GM18867 (cell line): Measurements from ENCODE around the gene AKR7A3.
"Not testable (repeated sequence)": the region's sequence is repeated elsewhere in the genome, so short reads cannot be mapped to it uniquely, and the experiment has no call there.

ENCODE experiments used
- ATAC-seq: cut with Tn5 transposase; IDR thresholded peaks from one replicate; pipeline ENCODE4 v1.9.1; 2021; ENCODE audit warnings: mild to moderate bottlenecking, moderate library complexity; ENCODE audit not compliant: unreplicated experiment

AKR7A3 gene

DNA sequence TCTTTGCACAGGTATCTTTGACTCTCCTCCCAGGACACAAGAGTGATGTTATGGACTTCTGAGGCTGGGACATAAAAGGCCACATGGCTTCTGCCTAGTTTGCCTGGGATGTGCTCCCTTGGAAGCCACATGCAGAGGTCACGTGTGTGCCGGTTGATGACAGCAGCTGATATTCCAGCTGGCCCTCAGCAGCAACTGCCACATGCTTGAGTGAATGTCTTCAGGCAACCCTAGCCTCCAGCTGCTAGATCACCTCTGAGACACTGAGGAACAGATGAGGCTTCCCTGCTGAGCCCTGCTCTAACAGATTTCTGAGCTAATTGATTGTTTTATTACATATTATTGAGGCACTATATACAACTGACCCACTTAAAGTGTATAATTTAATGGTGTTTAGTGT lies 11.6 kb upstream of the AKR7A3 start:
- ATAC-seq: no peak

DNA sequence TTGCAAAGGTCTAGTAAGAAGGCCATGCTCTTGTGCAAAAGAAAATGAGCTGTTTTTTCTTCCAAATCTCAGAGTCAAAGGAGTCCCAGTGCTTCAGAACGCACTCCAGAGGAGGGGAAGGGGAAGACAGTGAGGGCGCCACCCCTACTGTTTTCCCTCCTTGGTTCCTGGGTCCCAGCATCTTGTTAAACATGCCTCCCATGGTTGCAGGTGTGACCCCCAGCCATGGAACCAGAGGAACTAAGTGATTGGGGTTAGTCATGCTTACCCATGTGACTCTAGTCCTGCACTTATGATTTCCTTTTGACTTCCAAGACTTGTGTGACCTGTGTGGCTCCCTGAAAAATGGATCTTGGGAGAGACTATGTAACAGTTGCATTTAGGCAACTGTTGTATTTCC lies 6.1 kb upstream of the AKR7A3 start:
- no peak for ATAC-seq

DNA sequence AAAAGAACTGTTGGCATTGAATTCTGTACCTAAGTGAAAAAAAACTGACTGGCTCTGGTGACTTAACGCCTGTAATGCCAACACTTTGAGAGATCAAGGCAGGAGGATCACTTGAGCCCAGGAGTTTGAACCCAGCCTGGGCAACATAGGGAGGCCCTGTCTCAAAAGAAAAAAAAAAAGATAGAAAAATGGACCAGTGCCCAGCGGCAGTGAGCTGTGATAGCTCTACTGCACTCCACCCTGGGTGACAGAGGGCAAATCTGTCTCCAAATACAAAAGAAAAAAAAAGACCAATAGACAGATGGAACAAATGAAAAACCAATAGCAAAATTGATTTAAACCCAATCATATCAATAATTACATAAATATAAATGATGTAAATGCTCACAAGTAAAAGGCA lies 674 bp upstream of the AKR7A3 start:
- ATAC-seq: no peak

DNA sequence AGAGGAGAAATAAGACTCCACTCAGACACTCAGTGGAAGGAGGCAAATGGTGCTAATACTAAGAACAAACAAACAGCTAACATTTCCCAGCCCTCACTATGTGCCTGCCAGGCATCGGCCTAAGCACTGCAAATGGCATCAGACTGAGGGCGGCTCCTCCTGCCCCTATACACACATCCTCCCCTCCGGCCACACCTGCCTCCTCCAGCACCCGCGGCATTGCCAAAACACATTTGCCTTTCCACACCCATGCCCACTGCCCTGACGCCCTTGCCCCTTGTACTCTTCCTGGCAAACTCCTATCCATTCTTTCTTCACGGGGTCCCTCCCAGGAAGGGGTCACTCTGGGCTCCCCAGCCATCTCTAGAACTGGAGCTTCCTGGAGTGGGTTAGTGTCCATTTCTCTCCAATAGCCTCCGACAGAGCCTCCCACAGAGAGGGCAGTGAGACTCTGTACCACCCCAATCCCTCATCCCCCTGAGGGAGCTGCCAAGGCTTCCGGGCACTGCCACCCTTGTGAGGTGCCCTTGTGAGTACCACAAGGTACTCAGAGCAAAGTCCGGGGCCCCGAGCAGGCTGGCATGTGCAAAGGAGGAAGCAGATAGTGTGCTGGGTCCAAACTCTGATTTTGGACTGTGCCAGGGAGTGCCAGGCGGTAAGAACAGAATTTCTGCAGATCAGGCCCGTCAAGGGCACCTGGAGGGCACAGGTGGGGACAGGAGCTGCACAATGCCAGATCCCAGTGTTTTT lies 959 bp downstream of the AKR7A3 start:
- no peak for ATAC-seq

DNA sequence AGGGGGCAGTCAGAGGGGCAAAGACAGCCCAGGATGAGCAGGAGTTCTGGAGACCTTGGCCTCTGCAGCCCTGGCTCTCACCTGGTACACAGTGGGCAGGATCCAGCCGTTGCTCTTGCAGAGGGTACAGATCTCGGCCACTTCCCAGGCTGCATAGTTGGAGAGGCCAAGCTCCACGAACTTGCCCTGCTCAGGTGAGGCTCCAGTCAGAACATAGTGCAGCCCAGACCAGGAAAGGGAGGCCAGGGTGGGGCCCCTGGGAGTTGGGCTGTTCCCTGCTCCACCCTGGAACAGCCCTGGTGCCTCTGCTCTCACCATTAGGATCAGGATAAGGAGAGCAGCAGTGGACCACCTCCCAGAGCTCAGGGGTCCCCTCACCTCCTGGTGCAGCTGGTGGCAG lies 2.8 kb downstream of the AKR7A3 start:
- ATAC-seq: not testable (repeated sequence)

DNA sequence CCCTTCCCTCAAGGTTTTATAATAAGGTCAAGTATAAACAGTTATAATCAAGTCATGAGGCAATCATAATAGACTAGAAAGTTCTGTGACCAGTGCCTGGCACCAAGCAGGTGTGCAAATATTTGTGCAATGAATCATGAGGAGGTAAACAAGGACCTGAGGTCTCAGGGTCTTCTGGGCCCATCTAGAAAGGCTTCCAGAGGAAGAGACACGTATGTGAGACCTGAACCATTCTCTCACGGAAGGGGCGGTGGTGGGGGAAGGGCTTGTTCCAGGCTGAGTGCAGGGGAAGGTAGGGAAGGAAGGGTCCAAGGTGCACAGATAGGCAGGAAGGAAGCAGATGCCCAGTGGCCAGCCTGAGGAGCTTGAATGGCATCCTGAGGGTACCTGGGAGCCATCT lies 3.2 kb downstream of the AKR7A3 start:
- not testable (repeated sequence) for ATAC-seq

DNA sequence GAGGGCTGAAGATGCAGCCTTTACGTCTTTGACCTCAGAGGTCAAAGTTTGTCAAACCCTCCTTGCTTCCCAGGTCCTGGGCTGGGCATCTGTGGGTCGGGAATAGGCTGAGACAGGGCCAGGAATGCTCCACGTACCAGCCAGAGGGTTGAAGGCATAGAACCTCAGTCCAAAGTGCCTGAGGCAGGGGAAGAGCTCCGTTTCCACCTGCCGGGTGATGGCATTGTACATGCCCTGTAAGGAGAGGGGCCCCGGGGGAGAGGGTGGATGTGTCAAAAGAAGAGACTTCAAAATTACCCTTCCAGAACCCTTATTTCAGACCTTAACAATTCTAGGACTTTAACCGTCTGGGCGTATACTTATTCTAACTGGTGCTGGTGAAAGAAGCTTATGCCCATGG lies 3.7 kb downstream of the AKR7A3 start:
- no peak for ATAC-seq

DNA sequence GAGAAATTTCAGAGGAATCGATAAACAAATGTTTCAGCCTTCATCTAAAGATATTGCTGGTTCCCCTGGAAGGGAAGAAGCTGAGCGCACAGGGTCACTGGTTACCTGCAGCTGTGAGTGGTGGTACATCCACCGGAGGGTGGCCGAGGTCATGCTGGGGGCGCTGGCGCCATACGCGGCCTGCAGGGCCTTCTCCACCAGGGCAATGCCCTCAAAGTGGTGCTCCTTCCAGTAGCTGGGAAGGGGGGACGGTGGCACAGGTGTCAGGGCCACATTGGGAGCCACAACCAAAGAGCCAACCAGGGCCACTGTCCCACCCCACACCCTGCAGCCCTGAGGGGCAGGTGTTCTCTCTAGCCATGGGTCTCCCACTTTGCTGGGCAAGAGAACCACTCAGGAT lies 4.7 kb downstream of the AKR7A3 start:
- ATAC-seq: no peak

DNA sequence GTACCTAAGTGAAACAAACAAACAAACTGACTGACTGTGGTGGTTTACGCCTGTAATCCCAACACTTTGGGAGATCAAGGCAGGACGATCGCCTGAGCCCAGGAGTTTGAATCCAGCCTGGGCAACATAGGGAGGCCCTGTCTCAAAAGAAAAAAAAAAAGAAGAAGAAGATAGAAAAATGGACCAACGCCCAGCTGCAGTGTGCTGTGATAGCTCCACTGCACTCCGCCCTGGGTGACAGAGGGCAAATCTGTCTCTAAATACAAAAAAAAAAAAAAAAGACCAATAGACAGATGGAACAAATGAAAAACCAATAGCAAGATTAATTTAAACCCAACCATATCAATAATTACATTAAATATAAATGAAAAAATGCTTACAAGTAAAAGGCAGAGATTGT lies 13.9 kb downstream of the AKR7A3 start:
- no peak for ATAC-seq

DNA sequence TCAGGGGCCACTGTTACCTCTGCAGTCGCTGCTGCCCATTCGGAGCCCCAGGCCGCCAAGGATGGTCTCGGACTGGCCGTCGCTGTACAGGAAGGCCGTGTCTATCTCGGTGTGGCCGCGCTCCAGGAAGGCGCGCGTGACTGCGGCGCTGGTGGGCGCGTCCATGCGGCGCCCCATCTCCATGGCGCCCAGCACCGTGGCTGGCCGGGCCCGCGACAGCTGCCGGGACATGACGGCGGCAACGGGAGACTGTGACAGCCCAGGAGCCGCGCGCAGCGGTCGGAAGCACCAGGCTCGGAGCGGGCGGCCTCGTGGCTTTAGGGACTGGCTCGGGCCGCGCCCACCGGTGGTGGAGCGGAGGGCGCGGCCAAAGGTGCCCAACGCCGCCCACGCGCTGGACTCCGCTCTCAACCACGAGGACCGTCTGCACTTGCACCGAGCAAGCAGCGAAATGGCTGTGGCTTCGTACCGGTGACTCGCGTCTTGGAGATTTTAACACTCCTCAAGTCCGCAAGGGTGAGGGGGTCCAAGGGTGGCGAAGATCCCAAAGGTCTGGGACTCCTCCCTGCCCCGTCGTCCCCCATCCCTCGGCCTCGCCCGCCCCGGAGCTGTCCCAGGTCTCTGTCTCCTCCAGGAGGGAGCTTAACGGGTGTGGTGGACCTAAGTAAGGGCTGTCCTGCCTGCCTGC lies 14.6 kb downstream of the AKR7A3 start:
- ATAC-seq: not testable (repeated sequence)

DNA sequence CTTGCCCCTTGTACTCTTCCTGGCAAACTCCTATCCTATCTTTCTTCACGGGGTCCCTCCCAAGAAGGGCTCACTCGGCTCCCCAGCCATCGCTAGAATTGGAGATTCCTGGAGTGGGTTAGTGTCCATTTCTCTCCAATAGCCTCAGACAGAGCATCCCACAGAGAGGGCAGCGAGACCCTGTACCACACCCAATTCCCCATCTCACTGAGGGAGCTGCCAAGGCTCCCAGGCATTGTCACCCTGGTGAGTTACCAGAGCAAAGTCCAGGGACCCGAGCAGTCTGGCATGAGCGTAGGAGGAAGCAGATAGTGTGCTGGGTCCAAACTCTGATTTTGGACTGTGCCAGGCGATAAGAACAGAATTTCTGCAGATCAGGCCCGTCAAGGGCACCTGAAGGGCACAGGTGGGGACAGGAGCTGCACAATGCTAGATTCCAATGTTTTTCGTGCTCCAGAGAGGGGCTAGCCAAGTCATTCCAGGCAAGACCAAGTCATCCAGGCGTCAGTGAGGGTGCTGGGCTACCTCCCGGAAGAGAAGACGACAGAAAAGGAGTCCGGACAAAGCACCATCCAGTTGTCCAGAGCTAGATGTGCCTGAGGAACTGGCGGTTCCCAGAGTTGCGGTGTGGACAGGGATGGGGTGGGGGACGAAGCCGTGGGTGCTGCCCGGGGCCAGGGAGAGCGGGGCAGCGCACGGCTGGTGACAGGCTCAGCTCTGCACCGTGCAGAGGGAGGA lies 15.3 kb downstream of the AKR7A3 start:
- ATAC-seq: no peak

DNA sequence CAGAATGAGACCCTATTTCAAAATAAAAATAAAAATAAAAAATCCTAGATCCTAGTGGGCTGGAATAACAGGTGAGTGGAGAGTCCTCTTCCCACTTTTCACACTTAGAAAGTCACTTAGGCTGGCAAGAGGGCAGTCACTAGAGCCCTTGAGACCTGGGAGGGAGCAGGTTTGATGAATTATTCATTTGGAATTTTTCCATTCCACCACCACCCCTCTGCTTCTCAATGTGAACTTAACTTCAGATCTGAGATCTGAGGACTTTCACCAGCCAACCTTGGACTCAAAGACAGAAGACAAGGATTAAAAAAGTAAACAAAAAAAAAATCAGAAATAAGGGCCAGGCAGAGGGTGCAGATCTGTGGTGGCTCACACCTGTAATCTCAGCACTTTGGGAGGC lies 16.5 kb downstream of the AKR7A3 start:
- no peak for ATAC-seq

DNA sequence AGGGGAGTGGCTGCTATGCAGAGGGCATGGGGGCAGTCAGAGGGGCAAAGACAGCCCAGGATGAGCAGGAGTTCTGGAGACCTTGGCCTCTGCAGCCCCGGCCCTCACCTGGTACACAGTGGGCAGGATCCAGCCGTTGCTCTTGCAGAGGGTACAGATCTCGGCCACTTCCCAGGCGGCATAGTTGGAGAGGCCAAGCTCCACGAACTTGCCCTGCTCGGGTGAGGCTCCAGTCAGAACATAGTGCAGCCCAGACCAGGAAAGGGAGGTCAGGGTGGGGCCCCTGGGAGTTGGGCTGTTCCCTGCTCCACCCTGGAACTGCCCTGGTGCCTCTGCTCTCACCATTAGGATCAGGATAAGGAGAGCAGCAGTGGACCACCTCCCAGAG lies 18.2 kb downstream of the AKR7A3 start:
- ATAC-seq: not testable (repeated sequence)

DNA sequence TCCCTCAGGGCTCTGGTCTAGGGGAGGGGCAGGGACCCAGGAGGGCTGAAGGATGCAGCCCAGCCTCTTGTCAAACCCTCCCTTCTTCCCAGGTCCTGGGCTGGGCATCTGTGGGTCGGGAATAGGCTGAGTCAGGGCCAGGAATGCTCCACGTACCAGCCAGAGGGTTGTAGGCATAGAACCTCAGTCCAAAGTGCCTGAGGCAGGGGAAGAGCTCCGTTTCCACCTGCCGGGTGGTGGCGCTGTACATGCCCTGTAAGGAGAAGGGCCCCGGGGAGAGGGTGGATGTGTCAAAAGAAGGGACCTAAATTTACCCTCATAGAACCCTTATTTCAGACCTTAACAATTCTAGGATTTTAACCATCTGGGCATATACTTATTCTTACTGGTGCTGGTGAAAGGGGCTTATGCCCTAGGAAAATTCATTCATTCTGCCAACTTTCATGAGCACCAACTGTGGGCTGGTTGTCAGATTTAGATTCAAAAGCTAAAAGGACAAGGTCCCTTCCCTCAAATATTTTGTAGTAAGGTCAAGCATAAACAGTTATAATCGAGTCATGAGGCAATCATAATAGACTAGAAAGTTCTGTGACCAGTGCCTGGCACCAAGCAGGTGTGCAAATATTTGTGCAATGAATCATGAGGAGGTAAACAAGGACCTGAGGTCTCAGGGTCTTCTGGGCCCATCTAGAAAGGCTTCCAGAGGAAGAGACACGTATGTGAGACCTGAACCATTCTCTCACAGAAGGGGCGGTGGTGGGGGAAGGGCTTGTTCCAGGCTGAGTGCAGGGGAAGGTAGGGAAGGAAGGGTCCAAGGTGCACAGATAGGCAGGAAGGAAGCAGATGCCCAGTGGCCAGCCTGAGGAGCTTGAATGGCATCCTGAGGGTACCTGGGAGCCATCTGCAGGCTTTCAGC lies 18.9 kb downstream of the AKR7A3 start:
- not testable (repeated sequence) for ATAC-seq

DNA sequence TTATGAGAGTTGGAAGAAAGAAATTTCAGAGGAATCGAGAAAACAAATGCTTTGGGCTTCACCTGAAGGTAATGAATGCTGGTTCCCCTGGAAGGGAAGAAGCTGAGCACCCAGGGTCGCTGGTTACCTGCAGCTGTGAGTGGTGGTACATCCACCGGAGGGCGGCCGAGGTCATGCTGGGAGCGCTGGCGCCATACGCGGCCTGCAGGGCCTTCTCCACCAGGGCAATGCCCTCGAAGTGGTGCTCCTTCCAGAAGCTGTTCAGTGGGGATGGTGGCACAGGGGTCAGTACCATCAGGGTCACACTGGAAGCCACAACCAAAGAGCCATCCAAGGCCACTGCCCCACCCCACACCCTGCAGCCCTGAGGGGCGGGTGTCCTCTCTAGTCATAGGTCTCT lies 20.1 kb downstream of the AKR7A3 start:
- no peak for ATAC-seq

DNA sequence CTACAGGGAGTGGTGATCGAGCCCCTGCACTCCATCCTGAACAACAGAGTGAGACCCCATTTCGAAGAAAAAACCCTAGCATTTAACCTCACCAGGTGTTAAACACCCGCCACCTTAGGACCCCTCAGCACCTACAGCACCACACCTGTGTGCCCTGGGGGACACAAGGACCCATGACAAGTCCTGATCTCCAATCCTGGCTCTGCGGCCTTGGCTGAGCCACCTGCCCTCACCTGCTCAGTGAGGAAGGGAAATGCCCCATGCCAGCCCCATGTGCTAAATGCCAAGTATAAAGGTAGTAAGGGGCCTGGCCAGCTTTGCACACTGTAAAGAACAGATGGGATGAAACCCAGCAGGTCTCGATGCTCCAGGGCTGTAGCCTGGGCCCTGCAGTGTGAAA lies 25.8 kb downstream of the AKR7A3 start:
- no peak for ATAC-seq

DNA sequence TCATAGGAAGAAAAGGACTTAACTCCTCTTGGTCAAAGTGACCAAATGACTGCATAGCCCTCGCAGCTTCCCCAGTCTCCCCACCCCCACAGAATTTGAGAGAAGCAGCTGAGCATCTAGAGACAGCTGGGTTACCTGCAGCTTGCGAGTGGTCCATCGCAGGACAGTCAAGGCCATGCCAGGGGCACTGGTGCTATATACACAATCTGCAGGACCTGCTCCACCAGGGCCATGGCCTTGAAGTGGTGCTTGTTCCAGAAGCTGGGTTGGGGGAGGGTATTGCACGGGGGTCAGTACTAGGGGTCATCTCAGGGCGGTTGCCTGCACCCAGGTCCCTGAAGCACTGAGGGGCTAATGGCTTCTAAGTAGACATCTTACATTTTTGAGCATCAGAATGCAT lies 26.5 kb downstream of the AKR7A3 start:
- ATAC-seq: no peak

DNA sequence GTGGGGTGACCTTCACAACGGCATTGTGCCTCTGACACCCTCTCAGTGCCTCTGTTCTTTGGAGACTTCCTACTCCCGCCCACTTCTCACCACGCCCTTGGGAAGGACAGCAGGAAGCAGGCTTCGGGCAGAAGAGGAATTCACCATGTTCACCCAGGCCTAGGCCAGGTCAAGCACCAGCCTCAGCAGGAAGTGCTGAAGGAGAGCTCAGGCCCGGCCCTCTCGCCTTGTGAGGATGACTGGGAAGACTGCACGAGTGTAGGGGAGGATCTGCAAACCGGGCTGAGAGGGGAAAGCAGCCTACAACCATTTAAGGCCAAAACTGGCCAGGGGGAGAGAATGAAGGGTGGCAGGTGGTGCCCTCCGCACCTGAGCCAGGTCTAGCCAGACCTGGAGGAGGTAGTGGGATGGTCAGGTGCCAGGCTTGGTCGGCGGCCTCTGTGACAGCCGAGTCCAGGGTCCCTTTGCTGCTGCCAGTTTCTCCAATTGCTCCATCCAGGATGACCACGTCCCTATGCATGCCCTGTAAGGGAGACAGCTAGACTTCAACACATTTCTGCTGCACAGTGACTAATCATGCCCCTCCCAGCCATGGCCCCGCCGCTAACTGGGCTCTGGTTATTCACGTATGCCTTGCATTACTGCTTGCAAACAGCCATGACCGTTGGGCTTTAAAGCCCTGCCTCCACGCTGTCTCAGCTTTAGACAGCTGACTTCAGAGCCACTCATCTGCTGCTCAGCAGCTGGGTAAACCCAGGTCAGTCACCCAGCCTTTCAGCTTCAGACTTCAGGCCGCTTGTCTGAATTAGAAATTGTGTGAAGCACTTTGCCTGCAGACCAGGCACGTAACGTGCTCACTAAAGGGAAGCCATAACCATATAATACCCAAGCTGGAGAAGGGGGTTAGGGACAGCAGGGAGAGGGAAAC lies 28.1 kb downstream of the AKR7A3 start:
- ATAC-seq: no peak

DNA sequence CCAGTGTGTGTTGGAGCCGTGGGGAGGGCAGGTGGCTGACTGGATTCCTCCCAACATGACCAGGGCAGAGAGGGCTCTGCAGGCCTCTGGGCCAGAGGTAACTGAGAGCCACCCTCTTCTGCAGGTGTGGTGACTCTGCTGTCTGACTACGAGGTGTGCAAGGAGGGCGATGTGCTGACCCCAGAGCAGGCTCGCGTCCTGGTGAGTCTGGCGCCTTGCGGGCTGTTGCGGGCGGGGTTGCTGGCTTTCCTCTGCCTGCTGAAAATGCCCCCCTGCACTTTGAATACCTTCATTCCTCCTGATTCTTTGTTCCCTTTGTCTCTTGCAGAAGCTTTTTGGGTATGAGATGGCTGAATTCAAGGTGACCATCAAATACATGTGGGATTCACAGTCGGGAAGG lies 30.2 kb downstream of the AKR7A3 start:
- ATAC-seq: no peak
